ENCODE data around the gene HK2. TPM values are rescaled to one million over a fixed set of nuclear protein-coding genes. Genes with fewer than 3 reads are reported as not detected.

HK2 gene
- total and polyA plus RNA-seq, 7 donors: 14.3 to 229 (median 84.2) TPM

DNA sequence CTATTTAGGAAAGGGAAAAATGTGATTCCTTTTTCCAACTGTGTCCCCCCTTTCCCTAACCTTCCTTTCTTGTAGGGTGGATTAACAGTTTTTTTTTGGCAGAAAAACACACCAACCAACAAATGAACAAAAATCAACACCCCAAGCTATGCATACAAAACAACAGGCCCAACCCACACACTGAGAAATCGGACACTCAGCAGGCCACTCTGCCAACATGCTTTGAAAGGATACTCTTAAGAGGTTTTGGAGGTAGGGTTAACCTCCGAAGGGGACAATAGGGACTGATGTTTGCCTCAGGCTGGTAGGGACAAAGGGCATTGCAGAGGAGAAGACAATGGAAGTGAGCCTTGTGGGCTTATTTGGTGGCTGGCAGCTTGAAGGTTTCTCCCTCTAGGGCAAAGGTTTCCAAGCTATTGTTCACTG is 91.4 kb downstream of the HK2 start:
- WGBS, 3 donors: 53 to 61% (median 55%) methylated on average over 2 of the region's 2 CpGs
- no peak overlapping the region for H3K27ac ChIP-seq
- DNase-seq: no peak
- H3K4me3 ChIP-seq: no peak overlapping the region
- H3K9me3 ChIP-seq: no peaks in the 10 kb centered on the region
- TF ChIP-seq, protein P1, sequence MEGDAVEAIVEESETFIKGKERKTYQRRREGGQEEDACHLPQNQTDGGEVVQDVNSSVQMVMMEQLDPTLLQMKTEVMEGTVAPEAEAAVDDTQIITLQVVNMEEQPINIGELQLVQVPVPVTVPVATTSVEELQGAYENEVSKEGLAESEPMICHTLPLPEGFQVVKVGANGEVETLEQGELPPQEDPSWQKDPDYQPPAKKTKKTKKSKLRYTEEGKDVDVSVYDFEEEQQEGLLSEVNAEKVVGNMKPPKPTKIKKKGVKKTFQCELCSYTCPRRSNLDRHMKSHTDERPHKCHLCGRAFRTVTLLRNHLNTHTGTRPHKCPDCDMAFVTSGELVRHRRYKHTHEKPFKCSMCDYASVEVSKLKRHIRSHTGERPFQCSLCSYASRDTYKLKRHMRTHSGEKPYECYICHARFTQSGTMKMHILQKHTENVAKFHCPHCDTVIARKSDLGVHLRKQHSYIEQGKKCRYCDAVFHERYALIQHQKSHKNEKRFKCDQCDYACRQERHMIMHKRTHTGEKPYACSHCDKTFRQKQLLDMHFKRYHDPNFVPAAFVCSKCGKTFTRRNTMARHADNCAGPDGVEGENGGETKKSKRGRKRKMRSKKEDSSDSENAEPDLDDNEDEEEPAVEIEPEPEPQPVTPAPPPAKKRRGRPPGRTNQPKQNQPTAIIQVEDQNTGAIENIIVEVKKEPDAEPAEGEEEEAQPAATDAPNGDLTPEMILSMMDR (IDR thresholded peaks at IDR 0.05): no peak
- no peaks in the 10 kb centered on the region for H3K4me1 ChIP-seq
- H3K27me3 ChIP-seq (ENCODE audit: insufficient read depth in 3 of 3, low read length in 2 of 3): no peaks in the 10 kb centered on the region
- intact Hi-C loops (cut with DNase I): no loop called here
- no peaks in the 10 kb centered on the region for H3K36me3 ChIP-seq (ENCODE audit: insufficient read depth in 1 of 2, low read depth in 1 of 2)
- no peak for ATAC-seq

DNA sequence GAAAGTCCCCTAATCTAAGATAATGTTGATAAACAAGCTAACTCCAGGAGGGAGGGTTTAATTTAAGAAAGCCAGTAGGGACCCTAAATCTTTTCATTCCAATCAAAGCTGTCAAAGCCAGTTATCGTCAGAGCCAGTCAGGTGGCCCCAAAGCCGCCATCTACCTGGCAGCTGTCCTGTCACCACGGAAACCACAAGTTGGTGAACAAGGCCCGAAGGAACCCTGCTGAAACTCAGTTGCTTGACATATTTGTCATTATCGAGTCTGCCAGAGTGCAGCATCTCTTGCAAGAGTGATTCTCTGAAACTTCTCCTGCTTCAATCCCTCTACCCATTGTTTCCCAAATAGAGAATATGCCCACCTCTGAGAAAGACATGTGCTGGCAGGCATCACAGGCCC is 93.7 kb downstream of the HK2 start:
- Histone ChIP-seq H3K27me3 (ENCODE audit: insufficient read depth in 3 of 3, low read length in 2 of 3) (no peaks in the 10 kb centered on the region), H3K27ac (no peak overlapping the region), H3K4me3 (no peak overlapping the region), H3K36me3 (ENCODE audit: insufficient read depth in 1 of 2, low read depth in 1 of 2) (no peaks in the 10 kb centered on the region), H3K4me1 (no peaks in the 10 kb centered on the region), H3K9me3 (no peaks in the 10 kb centered on the region)
- no peak for DNase-seq
- intact Hi-C loops (cut with DNase I): no loop called here
- WGBS, 3 donors: 74 to 87% (median 77%) methylated on average over 5 of the region's 5 CpGs
- ATAC-seq: no peak
- TF ChIP-seq, protein P1 (IDR thresholded peaks at IDR 0.05): no peak

GRCh38 chr2:74930811-74931486 is 97.0 kb downstream of the HK2 start:
- intact Hi-C loops (cut with DNase I): no loop called here
- TF ChIP-seq, protein P1 (IDR thresholded peaks at IDR 0.05): no peak
- 84 to 97% (median 90%) methylated on average over 8 of the region's 8 CpGs for WGBS, 3 donors
- H3K4me3 ChIP-seq: no peak overlapping the region
- H3K36me3 ChIP-seq (ENCODE audit: insufficient read depth in 1 of 2, low read depth in 1 of 2): no peaks in the 10 kb centered on the region
- ATAC-seq: no peak
- no peak for DNase-seq
- H3K27ac ChIP-seq: no peak overlapping the region
- no peaks in the 10 kb centered on the region for H3K27me3 ChIP-seq (ENCODE audit: insufficient read depth in 3 of 3, low read length in 2 of 3)
- no peaks in the 10 kb centered on the region for H3K9me3 ChIP-seq
- no peaks in the 10 kb centered on the region for H3K4me1 ChIP-seq

GRCh38 chr2:74931940-74932339 is 98.0 kb downstream of the HK2 start:
- H3K27ac ChIP-seq: no peak overlapping the region
- DNase-seq (no peak), ATAC-seq (no peak)
- H3K27me3 ChIP-seq (ENCODE audit: insufficient read depth in 3 of 3, low read length in 2 of 3): no peaks in the 10 kb centered on the region
- TF ChIP-seq, protein P1 (IDR thresholded peaks at IDR 0.05): no peak
- no peaks in the 10 kb centered on the region for H3K4me1 ChIP-seq
- no peaks in the 10 kb centered on the region for H3K9me3 ChIP-seq
- 64 to 93% (median 91%) methylated on average over 2 of the region's 2 CpGs for WGBS, 3 donors
- H3K36me3 ChIP-seq (ENCODE audit: insufficient read depth in 1 of 2, low read depth in 1 of 2): no peaks in the 10 kb centered on the region
- H3K4me3 ChIP-seq: no peak overlapping the region
- intact Hi-C loops (cut with DNase I): no loop called here

DNA sequence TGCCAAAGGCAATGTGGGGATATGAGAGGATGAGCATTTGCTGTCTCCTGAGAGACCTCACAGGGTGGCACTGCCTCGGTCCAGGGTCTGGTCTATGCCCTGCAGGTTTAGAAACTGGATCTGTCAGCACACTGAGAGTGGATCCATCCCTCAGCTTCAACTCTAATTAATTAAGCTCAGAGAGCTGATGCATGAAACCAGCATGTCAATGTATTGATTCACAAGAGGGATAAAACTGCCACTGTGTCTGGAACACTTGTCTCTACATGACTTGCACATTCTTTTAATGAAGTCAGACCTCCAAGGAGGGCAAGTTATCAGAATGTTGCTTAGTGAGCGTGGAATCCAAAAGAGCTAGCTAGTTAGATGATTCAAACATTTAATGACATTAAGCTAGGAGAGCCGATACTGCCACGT is 102.1 kb downstream of the HK2 start:
- TF ChIP-seq, protein P1 (IDR thresholded peaks at IDR 0.05): no peak
- H3K4me1 ChIP-seq: no peaks in the 10 kb centered on the region
- 85 to 94% (median 86%) methylated on average over 4 of the region's 4 CpGs for whole genome bisulfite sequencing, 3 donors
- intact Hi-C loops (cut with DNase I): no loop called here
- no peak overlapping the region for H3K4me3 ChIP-seq
- no peaks in the 10 kb centered on the region for H3K27me3 ChIP-seq (ENCODE audit: insufficient read depth in 3 of 3, low read length in 2 of 3)
- no peaks in the 10 kb centered on the region for H3K36me3 ChIP-seq (ENCODE audit: insufficient read depth in 1 of 2, low read depth in 1 of 2)
- H3K9me3 ChIP-seq: no peaks in the 10 kb centered on the region
- DNase-seq (no peak), ATAC-seq (no peak)
- no peak overlapping the region for H3K27ac ChIP-seq
